ENCODE measurements around the gene APBA1. TPM values are rescaled to one million over a fixed set of nuclear protein-coding genes. Genes with fewer than 3 reads are reported as not detected.

The APBA1 gene
- total RNA-seq, 2 donors from 2014 or later: 6.8 to 9.5 TPM

DNA sequence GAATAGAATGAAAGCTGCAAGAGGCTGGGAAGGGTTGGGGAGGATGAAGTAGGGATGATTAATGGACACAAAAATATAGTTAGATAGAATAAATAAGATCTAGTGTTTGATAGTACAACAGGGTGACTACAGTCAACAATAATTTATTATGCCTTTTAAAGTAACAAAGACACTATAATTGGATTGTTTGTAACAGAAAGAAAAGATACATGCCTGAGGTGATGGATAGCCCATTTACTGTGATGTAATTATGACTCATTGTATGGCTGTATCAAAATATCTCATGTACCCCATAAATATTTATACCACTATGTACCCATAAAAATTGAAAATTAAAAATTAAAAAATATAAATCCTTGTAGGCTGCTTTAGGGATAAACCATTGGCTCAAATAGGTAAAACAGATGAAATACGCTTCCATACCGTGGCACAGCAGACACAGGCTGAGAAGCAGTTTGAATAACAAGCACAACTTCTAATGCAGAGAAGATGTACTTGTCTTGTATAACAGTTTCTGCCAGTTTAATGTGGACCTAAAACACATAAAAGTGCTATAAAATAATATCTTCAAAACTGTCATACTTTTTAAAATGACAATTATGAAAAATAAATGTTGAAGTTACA, 34.9 kb downstream of the APBA1 start:
- no peak overlapping the region for H3K4me3 ChIP-seq
- no peak for DNase-seq (ENCODE audit: low spot score)

DNA sequence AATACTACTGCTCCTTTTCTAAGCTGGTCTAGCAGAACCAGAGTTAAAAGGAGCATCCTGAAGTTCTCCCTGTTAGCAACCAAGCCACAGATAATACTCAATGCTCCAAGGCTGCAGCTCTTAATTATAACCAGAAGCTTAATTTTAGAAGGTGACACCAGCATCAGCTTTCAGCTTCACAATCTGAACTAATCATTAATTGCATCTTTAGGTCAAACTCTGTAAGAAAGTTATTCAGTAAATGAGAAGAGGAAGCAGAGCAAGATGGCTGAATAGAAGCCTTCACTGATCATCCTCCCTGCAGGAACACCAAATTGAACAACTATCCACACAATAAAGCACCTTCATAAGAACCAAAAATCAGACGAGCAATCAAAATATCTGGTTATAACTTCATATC, 38.5 kb downstream of the APBA1 start:
- H3K36me3 ChIP-seq: no peaks in the 10 kb centered on the region
- ATAC-seq (ENCODE audit: insufficient number of reproducible peaks, low FRiP score, low read depth) (no peak), DNase-seq (ENCODE audit: low spot score) (no peak)
- no peak overlapping the region for H3K27ac ChIP-seq
- TF ChIP-seq CTCF (IDR thresholded peaks at IDR 0.05): no peak
- H3K4me3 ChIP-seq: no peak overlapping the region
- no peaks in the 10 kb centered on the region for H3K9me3 ChIP-seq
- H3K4me1 ChIP-seq (ENCODE audit: control insufficient read depth in 1 of 2, low read depth in 2 of 2): peaks cover 0 to 7% of the 10 kb centered on the region in 2 donors
- H3K27me3 ChIP-seq (replicated peaks; ENCODE audit: insufficient read depth): no peaks in the 10 kb centered on the region

More for the DNA sequence above, 34.9 kb downstream of the APBA1 start:
- no peak for ATAC-seq (ENCODE audit: insufficient number of reproducible peaks, low FRiP score, low read depth)
- Histone ChIP-seq H3K27me3 (replicated peaks; ENCODE audit: insufficient read depth) (no peaks in the 10 kb centered on the region), H3K4me1 (ENCODE audit: control insufficient read depth in 1 of 2, low read depth in 2 of 2) (peaks cover 0 to 7% of the 10 kb centered on the region in 2 donors), H3K9me3 (no peaks in the 10 kb centered on the region), H3K27ac (no peak overlapping the region), H3K36me3 (no peaks in the 10 kb centered on the region)
- TF ChIP-seq CTCF (IDR thresholded peaks at IDR 0.05): no peak

GRCh38 chr9:69632768-69633167, 39.4 kb downstream of the APBA1 start:
- H3K27ac ChIP-seq: no peak overlapping the region
- H3K36me3 ChIP-seq: no peaks in the 10 kb centered on the region
- no peaks in the 10 kb centered on the region for H3K9me3 ChIP-seq
- H3K27me3 ChIP-seq (replicated peaks; ENCODE audit: insufficient read depth): no peaks in the 10 kb centered on the region
- DNase-seq (ENCODE audit: low spot score) (no peak), ATAC-seq (ENCODE audit: insufficient number of reproducible peaks, low FRiP score, low read depth) (no peak)
- TF ChIP-seq CTCF (IDR thresholded peaks at IDR 0.05): no peak
- H3K4me1 ChIP-seq (ENCODE audit: control insufficient read depth in 1 of 2, low read depth in 2 of 2): peaks cover 0 to 4% of the 10 kb centered on the region in 2 donors
- no peak overlapping the region for H3K4me3 ChIP-seq

DNA sequence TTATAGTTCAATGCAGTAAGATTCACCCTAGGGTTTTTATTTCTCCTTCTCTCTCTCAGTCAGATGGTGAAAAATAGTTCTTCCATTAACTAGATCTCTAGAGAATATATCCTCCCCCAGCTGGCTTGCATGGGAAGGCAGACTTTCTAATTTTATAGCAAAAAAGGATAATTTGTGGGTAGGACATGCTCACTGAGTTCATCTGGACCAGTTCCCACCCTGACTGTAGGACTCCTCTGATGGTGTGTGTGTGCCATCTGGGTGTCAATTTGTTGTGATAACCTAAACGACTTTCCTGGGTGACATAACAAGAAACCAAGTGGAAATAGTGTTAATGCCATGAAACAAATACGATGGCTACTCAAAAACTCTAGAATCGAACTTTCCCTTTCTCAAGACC, 44.9 kb downstream of the APBA1 start:
- no peaks in the 10 kb centered on the region for H3K4me1 ChIP-seq (ENCODE audit: control insufficient read depth in 1 of 2, low read depth in 2 of 2)
- no peaks in the 10 kb centered on the region for H3K36me3 ChIP-seq
- no peak for DNase-seq (ENCODE audit: low spot score)
- H3K27me3 ChIP-seq (replicated peaks; ENCODE audit: insufficient read depth): no peaks in the 10 kb centered on the region
- H3K4me3 ChIP-seq: no peak overlapping the region
- ATAC-seq (ENCODE audit: insufficient number of reproducible peaks, low FRiP score, low read depth): no peak
- no peak overlapping the region for H3K27ac ChIP-seq
- no peak for TF ChIP-seq CTCF (IDR thresholded peaks at IDR 0.05)
- H3K9me3 ChIP-seq: no peaks in the 10 kb centered on the region

DNA sequence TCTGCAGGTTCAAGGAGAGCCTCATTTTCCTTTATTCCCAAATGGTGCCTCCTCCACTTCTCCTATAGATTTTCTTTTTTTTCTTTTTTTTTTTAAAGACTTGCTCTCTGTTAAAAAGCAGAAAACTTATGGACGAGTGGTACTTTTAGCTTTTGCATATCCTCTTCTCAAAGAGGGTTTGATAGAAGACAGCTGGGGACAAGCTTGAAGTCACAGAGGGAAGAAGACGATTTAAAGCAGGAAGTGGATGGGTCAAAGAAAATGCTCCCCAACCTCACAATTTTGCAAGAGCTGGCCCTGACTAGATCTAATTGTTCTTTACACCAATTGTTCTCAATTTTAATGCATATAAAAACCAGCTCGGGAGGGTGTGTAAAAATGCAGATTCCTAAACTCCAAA, 48.9 kb downstream of the APBA1 start:
- H3K36me3 ChIP-seq: no peaks in the 10 kb centered on the region
- no peak for ATAC-seq (ENCODE audit: insufficient number of reproducible peaks, low FRiP score, low read depth)
- H3K9me3 ChIP-seq: no peaks in the 10 kb centered on the region
- no peak overlapping the region for H3K27ac ChIP-seq
- no peak overlapping the region for H3K4me3 ChIP-seq
- no peak for DNase-seq (ENCODE audit: low spot score)
- no peak for TF ChIP-seq CTCF (IDR thresholded peaks at IDR 0.05)
- H3K27me3 ChIP-seq (replicated peaks; ENCODE audit: insufficient read depth): no peaks in the 10 kb centered on the region
- H3K4me1 ChIP-seq (ENCODE audit: control insufficient read depth in 1 of 2, low read depth in 2 of 2): no peaks in the 10 kb centered on the region
